HG03066 (cell line): Measurements from ENCODE around the gene ACP3.

Source experiments
- ATAC-seq: cut with Tn5 transposase; IDR thresholded peaks from one replicate; pipeline ENCODE4 v1.9.1; 2021; ENCODE audit warnings: low read depth; ENCODE audit not compliant: unreplicated experiment

The ACP3 gene

DNA sequence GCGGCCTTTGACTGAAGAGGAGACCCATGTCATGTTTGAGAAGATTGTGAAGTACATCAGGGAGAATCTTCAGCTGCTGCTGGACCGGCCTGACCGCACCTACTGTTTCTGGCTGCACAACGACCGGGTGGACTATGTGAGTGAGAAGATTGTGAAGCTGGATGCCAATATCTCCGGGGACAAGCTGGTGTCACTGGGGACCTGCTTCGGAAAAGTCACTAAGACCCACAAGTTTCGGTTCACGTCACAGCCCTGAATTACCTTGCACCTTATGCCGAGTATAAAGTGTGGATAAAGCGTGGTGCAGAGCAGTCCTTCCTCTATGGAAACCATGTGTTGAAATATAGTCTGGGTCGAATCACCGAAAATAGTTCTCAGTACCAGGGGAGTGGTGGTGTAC lies 84.0 kb downstream of the ACP3 start:
- no peak for ATAC-seq

DNA sequence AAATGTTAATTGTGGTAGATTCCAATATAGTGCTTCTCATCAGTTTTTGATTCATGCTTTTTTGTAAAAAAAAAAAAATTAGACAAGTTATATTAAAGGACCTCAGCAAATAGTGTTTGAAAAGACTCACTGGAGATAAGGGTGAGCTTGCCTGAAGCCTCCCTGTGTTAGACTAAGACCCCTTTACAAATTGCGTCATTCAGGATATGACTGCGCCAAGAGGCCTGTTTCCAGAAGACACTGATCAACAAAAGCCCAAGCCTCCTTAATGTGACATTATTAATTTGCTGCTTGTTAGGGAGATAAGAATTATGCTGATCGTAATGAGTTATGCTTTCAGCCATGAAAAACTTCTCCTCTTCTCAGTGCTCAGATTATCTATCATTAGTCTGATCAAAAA lies 87.1 kb downstream of the ACP3 start:
- ATAC-seq = no peak

DNA sequence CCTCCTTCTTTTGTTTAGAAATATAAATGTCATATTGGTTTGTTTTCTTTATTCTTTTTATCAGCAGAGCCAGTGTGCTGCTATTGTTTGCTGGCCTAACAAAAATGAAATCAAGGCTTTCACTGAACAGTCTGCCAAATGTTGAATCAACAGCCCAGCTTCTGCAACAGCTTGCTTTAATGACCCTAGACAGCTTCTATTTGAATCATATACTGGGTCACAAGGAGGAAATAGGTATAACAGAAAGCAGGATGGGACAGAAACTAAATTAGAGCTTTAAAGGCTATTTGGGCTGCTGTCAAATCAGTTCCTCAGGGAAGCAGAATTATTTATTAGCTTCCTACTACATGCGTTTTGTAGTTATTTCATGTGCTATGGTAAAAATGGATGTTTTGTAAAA lies 88.0 kb downstream of the ACP3 start:
- no peak for ATAC-seq

DNA sequence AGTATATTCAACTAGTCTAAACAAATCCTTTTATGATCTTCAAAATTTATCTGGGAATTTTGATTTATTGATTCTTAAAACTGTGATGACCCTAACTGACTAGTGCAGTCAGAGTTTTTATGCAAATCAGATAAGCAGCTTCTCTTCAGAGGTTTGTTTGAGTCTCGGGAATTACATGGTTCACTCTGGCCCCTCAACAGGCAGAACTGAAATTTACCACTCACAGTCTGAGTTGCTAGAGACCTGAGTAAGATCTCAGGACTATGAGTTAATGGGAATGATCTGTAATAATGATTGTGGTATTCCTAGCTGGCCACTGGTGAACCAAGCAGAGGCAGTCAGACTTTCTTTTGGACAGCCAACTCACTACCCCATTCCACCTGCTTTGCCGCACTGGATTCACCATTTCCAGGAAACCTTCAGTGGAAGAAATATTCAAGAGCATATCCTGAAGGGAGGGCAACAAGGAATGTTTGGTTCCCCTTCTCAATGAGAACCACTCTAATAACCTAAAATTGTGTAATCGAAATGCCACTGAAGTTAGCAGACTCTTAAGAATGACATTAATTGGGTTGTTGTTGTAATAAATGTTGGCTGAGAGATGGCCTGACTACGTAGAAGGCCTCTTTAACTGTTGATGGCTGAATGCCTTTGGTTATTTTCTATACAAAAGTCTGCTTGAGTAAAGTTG lies 88.5 kb downstream of the ACP3 start:
- no peak for ATAC-seq

GRCh38 chr3:132406587-132406986 lies 89.4 kb downstream of the ACP3 start:
- ATAC-seq = no peak

DNA sequence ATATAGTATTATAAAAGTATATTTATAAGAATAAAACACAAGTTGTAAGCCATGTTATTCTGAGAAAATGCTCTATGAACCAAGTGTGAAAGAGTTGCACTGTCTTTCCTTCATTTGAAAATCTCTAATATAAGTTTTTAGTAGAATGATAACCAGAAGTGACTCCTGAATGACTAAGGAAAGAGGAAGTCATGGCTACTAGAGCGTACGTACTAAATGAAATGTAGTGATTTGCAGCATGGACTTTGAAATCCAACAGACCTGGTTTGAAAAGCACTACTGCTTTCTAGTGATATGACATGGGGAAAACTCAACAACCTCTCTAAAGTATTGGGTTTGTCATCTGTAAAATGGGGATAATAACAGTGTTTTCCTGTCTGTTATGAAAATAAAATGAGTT lies 89.8 kb downstream of the ACP3 start:
- ATAC-seq = no peak
